GM12873 (cell line): Measurements from ENCODE around the gene RCN2.

ENCODE experiments used
- TF ChIP-seq, protein P1 (sequence below): IDR thresholded peaks from 2 replicates; pipeline ENCODE4 v1.5.1; 2012; ENCODE audit warnings: low read depth, mild to moderate bottlenecking, moderate library complexity, low read length, control low read depth; ENCODE audit not compliant: insufficient read depth; ENCODE audit errors: missing control alignments

Gene RCN2

GRCh38 chr15:76930831-76931396 lies 635 bp upstream of the RCN2 start:
- TF ChIP-seq, protein P1, sequence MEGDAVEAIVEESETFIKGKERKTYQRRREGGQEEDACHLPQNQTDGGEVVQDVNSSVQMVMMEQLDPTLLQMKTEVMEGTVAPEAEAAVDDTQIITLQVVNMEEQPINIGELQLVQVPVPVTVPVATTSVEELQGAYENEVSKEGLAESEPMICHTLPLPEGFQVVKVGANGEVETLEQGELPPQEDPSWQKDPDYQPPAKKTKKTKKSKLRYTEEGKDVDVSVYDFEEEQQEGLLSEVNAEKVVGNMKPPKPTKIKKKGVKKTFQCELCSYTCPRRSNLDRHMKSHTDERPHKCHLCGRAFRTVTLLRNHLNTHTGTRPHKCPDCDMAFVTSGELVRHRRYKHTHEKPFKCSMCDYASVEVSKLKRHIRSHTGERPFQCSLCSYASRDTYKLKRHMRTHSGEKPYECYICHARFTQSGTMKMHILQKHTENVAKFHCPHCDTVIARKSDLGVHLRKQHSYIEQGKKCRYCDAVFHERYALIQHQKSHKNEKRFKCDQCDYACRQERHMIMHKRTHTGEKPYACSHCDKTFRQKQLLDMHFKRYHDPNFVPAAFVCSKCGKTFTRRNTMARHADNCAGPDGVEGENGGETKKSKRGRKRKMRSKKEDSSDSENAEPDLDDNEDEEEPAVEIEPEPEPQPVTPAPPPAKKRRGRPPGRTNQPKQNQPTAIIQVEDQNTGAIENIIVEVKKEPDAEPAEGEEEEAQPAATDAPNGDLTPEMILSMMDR: no peak

DNA sequence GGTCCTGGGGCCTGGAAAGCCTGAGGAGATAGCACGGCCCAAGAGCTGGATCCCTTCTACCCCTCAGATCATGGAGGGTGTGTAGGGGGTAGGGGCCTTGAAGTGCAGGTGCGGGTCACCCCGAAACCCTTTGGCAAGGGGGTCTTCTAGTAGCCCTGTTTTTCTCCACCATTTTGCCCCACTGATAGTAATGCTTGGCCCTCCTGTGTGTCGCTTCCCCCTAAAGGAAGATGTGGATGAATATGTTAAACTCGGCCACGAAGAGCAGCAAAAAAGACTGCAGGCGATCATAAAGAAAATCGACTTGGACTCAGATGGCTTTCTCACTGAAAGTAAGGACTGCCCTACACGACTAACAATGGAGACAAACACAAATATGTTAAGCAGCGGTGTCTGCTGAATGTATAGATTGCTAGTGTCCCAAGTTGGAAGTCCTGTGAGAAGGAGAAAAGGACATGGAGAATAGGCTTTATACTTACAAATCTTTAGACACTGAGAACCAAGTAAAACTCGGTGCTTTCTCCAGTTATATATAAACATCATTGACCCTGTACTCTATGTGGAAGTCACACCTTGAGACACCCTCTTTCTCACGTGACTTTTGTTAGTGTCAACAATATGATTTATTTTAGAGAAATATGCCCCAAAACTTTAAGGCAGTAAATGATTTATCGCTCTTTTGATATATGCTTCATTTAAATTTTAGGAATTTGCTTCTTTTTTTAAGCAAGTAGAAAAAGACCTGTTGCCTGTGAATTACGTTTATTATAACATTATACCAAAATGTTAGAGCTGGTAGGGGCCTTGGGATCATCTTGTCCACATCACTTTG lies 802 bp downstream of the RCN2 start:
- TF ChIP-seq, protein P1: no peak

DNA sequence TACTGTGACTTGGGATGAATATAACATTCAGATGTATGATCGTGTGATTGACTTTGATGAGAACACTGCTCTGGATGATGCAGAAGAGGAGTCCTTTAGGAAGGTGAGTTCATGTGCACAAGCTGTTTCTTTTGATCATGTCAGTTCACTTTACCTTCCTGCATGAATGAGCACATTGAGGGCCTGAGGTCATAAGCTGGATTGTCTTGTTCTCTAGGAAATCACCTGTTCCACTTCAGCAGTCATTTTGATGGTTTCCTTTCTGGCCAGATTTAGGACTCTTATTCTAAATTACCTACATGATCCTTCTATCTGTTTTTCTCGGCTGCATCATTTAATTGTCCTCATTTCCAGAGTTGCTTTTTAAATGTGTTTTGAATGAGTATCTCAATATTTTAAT lies 4.1 kb downstream of the RCN2 start:
- TF ChIP-seq, protein P1: no peak

DNA sequence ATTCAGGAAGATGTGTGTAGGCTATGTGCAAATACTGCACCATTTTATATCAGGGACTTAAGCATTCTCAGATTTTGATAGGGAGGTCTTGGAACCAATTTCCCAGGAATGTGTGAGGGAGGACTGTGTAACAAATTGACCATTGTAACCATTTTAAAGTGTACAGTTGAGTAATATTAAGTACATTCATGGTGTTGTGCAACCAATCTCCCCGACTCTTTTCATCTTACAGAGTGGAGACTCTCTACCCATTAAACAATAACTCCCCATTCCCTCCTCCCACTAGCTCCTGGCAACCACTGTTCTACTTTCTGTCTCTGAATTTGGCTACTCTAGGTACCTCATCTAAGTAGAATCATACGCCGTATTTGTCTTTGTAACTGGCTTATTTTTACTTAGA lies 5.1 kb downstream of the RCN2 start:
- TF ChIP-seq, protein P1: no peak

- TF ChIP-seq, protein P1: no peak
Observed at GRCh38 chr15:76938752-76939151, 7.2 kb downstream of the RCN2 start.

DNA sequence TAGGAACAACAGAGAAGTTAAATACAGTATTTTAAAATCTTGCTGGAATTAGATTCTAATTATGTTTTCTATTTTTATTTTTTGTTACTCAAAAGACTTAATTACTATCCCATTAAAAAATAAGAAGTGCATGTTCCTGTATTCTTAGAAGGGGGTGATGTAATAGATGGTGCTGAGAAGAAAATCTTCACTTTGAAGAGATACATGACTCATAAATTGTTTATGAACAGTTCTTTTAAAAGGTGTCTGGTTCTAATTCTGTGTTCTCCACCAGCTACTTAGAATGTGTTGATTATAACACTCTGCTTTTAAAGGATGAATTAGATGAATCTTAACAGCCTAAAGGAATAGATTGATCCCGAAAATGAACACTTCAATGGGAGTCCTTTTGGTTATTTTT lies 8.2 kb downstream of the RCN2 start:
- TF ChIP-seq, protein P1: no peak

DNA sequence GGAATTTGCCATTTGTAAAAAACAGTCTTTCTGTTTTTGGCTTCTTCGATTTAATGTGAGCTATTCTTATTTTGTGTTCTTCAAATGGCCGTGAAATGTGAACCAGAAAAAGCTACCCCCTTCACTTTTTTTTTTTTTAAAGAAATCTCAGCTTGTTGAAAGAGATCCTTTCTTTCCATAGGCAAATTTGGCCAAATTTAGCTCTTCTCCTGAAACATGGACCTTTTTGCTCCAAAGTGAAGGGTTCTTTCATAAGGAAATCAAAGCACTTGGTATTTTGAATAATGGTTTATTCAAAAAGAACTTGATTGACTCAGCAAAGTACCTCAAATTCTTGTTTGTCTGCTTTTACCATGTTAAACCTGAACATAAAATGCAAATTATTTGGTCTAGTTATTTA lies 10.1 kb downstream of the RCN2 start:
- TF ChIP-seq, protein P1: no peak
